Loucy (cell line): Measurements from ENCODE around the gene TECPR2.

Experiments used
- EZH2phosphoT487 ChIP-seq: fragments of 200-600 bp; IDR thresholded peaks from 2 replicates; pipeline ENCODE4 v1.6.1; 2018; ENCODE audit warnings: antibody characterized with exemption, mild to moderate bottlenecking, moderate library complexity, borderline replicate concordance
- TF ChIP-seq, protein P1 (sequence below): fragments of 200-600 bp; sonication (generic); conservative IDR thresholded peaks from 2 replicates; pipeline ENCODE4 v1.5.1; 2014; ENCODE audit warnings: mild to moderate bottlenecking, antibody characterized with exemption, low read length

GRCh38 chr14:102525929-102526497 is 163.3 kb downstream of the TECPR2 start:
- TF ChIP-seq, protein P1, sequence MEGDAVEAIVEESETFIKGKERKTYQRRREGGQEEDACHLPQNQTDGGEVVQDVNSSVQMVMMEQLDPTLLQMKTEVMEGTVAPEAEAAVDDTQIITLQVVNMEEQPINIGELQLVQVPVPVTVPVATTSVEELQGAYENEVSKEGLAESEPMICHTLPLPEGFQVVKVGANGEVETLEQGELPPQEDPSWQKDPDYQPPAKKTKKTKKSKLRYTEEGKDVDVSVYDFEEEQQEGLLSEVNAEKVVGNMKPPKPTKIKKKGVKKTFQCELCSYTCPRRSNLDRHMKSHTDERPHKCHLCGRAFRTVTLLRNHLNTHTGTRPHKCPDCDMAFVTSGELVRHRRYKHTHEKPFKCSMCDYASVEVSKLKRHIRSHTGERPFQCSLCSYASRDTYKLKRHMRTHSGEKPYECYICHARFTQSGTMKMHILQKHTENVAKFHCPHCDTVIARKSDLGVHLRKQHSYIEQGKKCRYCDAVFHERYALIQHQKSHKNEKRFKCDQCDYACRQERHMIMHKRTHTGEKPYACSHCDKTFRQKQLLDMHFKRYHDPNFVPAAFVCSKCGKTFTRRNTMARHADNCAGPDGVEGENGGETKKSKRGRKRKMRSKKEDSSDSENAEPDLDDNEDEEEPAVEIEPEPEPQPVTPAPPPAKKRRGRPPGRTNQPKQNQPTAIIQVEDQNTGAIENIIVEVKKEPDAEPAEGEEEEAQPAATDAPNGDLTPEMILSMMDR: no peak
- TF ChIP-seq EZH2phosphoT487: no peak
